ENCODE measurements around the gene SYCP2.

Gene SYCP2

GRCh38 chr20:59822291-59823029, 111.0 kb downstream of the SYCP2 start:
- no peak for TF ChIP-seq CTCF (IDR thresholded peaks at IDR 0.05; ENCODE audit: control extremely low read depth, extremely low read depth, low read depth, missing control alignments)
- POLR2A ChIA-PET: no interaction called here
- no peak for DNase-seq (ENCODE audit: extremely low spot score)
- CTCF ChIA-PET: no interaction called here

- CTCF ChIA-PET: no interaction called here
- DNase-seq (ENCODE audit: extremely low spot score): peak; percentile 13
- no peak for TF ChIP-seq CTCF (IDR thresholded peaks at IDR 0.05; ENCODE audit: control extremely low read depth, extremely low read depth, low read depth, missing control alignments)
- POLR2A ChIA-PET: no interaction called here
These were observed 111.6 kb downstream of the SYCP2 start for GRCh38 chr20:59821788-59822187.

GRCh38 chr20:59821201-59821600, 112.2 kb downstream of the SYCP2 start:
- peak; percentile 2 for DNase-seq (ENCODE audit: extremely low spot score)
- ChIA-PET POLR2A (no interaction called here), CTCF (interaction anchor here (0.8 kb wide), 1 partner anchor 55 kb away, joined by 3 read pairs; no protein-coding TSS in a partner anchor)
- TF ChIP-seq CTCF (IDR thresholded peaks at IDR 0.05; ENCODE audit: control extremely low read depth, extremely low read depth, low read depth, missing control alignments): no peak

- DNase-seq (ENCODE audit: extremely low spot score): no peak
- no peak for TF ChIP-seq CTCF (IDR thresholded peaks at IDR 0.05; ENCODE audit: control extremely low read depth, extremely low read depth, low read depth, missing control alignments)
- CTCF ChIA-PET: interaction anchor here (0.8 to 1.0 kb wide), 2 partner anchors 16 to 55 kb away, joined by 3 read pairs; no protein-coding TSS in a partner anchor
- POLR2A ChIA-PET: no interaction called here
These were observed 113.0 kb downstream of the SYCP2 start for GRCh38 chr20:59820204-59821041.

GRCh38 chr20:59819496-59820203, 113.8 kb downstream of the SYCP2 start:
- ChIA-PET CTCF (interaction anchor here (1.0 to 1.2 kb wide), 2 partner anchors 16 to 32 kb away, joined by 3 read pairs; no protein-coding TSS in a partner anchor), POLR2A (no interaction called here)
- no peak for TF ChIP-seq CTCF (IDR thresholded peaks at IDR 0.05; ENCODE audit: control extremely low read depth, extremely low read depth, low read depth, missing control alignments)
- DNase-seq (ENCODE audit: extremely low spot score): no peak

GRCh38 chr20:59818911-59819310, 114.5 kb downstream of the SYCP2 start:
- no peak for TF ChIP-seq CTCF (IDR thresholded peaks at IDR 0.05; ENCODE audit: control extremely low read depth, extremely low read depth, low read depth, missing control alignments)
- ChIA-PET POLR2A (no interaction called here), CTCF (interaction anchor here (1.2 kb wide), 1 partner anchor 33 kb away, joined by 3 read pairs; no protein-coding TSS in a partner anchor)
- DNase-seq (ENCODE audit: extremely low spot score): no peak

All from GM10248 (cell line).